H54 (cell line): ENCODE data around the gene ADAMTS17.

Experiments used
- DNase-seq: peaks from one replicate; pipeline ENCODE4 v3.0.0; 2011; ENCODE audit warnings: low spot score, mixed read lengths; ENCODE audit not compliant: insufficient read length
- FAIRE-seq: peaks from 3 replicates; lab custom pipeline; 2011; peaks lifted over from hg19 to GRCh38; lab: Jason Lieb, UNC
- POLR2A ChIP-seq: IDR thresholded peaks from 2 replicates; pipeline ENCODE4 v1.6.1; 2011; ENCODE audit warnings: low read depth, mild to moderate bottlenecking, low read length

Gene ADAMTS17

GRCh38 chr15:100186366-100186765 is 155.4 kb downstream of the ADAMTS17 start:
- FAIRE-seq, result no peak
- TF ChIP-seq POLR2A, result no peak
- no peak for DNase-seq

- DNase-seq (no peak), FAIRE-seq (no peak)
- no peak for TF ChIP-seq POLR2A
Measured at GRCh38 chr15:100183921-100184495, 157.8 kb downstream of the ADAMTS17 start.

GRCh38 chr15:100180921-100181320 is 160.9 kb downstream of the ADAMTS17 start:
- DNase-seq (no peak), FAIRE-seq (no peak)
- TF ChIP-seq POLR2A, result no peak

GRCh38 chr15:100175406-100176114 is 166.2 kb downstream of the ADAMTS17 start:
- no peak for FAIRE-seq
- DNase-seq, result no peak
- no peak for TF ChIP-seq POLR2A

GRCh38 chr15:100174904-100175275 is 166.9 kb downstream of the ADAMTS17 start:
- DNase-seq (no peak), FAIRE-seq (no peak)
- TF ChIP-seq POLR2A, result no peak

GRCh38 chr15:100174159-100174903 is 167.4 kb downstream of the ADAMTS17 start:
- no peak for TF ChIP-seq POLR2A
- no peak for FAIRE-seq

GRCh38 chr15:100172356-100173024 is 169.3 kb downstream of the ADAMTS17 start:
- DNase-seq (no peak), FAIRE-seq (no peak)
- TF ChIP-seq POLR2A, result no peak

More at GRCh38 chr15:100174159-100174903, 167.4 kb downstream of the ADAMTS17 start:
- DNase-seq, result no peak

- TF ChIP-seq POLR2A, result no peak
- DNase-seq (no peak), FAIRE-seq (no peak)
Measured at GRCh38 chr15:100171411-100171810, 170.4 kb downstream of the ADAMTS17 start.

- TF ChIP-seq POLR2A, result no peak
- DNase-seq, result no peak
- FAIRE-seq, result no peak
Measured at GRCh38 chr15:100170291-100171210, 171.2 kb downstream of the ADAMTS17 start.

GRCh38 chr15:100169615-100170290 is 172.0 kb downstream of the ADAMTS17 start:
- FAIRE-seq, result no peak

GRCh38 chr15:100168787-100169186 is 173.0 kb downstream of the ADAMTS17 start:
- FAIRE-seq, result no peak
- DNase-seq, result no peak
- TF ChIP-seq POLR2A, result no peak

More at GRCh38 chr15:100169615-100170290, 172.0 kb downstream of the ADAMTS17 start:
- no peak for TF ChIP-seq POLR2A
- no peak for DNase-seq

GRCh38 chr15:100167884-100168375 is 173.8 kb downstream of the ADAMTS17 start:
- no peak for TF ChIP-seq POLR2A
- no peak for DNase-seq
- FAIRE-seq, result no peak

GRCh38 chr15:100166313-100166712 is 175.5 kb downstream of the ADAMTS17 start:
- DNase-seq, result no peak
- no peak for TF ChIP-seq POLR2A
- no peak for FAIRE-seq
